ENCODE data around the gene MAP4K1.

The MAP4K1 gene

DNA sequence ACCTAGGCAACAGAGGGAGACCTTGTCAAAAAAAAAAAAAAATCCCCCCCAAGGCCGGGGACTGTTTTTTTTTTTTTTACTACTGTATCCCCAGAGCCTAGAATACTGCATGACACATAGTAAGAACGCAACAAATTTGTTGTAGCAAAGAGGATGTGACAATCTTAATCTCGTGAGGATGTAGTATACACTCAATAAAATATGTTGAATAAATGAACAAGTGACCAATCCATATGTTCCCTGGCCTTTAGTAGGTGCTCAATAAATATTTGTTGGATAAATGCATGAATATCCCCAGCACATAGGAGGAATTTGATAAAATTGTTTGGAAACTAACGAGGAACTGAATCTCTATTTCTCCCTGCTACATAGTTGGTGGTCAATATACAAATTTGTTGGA is 75.7 kb downstream of the MAP4K1 start:
- no peak for DNase-seq

- DNase-seq: no peak
Measured at GRCh38 chr19:38539751-38540150, 78.0 kb downstream of the MAP4K1 start.

DNA sequence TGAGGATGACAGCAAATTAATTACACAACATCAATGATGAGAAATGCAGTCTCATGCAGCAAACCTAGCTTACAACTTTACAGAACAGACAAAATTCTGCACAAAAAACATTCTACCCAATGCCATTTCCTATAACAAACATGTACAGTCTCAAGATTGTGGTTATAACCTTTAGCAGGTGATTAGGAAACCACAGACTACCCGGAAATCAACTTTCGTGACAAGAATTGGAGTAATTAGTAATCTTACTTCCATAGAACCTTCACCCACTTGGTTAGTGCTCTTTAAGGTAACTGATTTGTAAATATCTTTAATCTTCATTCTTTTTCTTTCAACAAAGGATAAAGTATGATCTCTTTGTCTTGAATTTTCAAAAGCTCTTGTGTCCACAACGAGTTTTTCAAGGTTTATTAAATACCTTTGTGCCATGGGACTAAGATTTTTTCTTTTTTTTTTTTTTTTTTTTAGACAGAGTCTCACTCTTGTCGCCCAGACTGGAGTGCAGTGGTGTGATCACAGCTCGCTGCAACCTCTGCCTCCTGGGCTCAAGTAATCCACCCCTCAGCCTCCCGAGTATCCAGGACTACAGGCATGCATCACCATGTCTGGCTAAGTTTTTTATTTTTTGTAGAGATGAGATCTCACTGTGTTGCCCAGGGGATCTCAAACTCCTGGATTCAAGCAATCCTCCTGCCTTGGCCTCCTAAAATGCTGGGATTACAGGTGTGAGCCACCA is 78.8 kb downstream of the MAP4K1 start:
- DNase-seq: no peak

GRCh38 chr19:38538386-38538785 is 79.4 kb downstream of the MAP4K1 start:
- no peak for DNase-seq

Data from Kasumi-1 (cell line).